Panc1 (cell line): Measurements from ENCODE around the gene WSCD1. TPM values are rescaled to one million over a fixed set of nuclear protein-coding genes. Genes with fewer than 3 reads are reported as not detected.

ENCODE experiments used
- ATAC-seq: fragments of 200-7000 bp; cut with Tn5 transposase; 2 replicates; pipeline ENCODE4 v1.9.1; 2020; ENCODE audit warnings: mild to moderate bottlenecking, moderate library complexity
- BruUV-seq: library from RNA; stranded (reverse); fragments of 400-500 nt; replicated peaks from 2 replicates; lab custom pipeline; 2021; lab: Mats Ljungman, UMichigan
- CTCF ChIA-PET: fragments of 300-600 bp; sonication (Branson Sonifier 250); formaldehyde crosslinking; loops from one replicate; lab custom pipeline; 2022; ENCODE audit warnings: antibody characterized with exemption; lab: Charles Lee
- POLR2A ChIA-PET: fragments of 300-600 bp; sonication (Branson Sonifier 250); formaldehyde crosslinking; loops from one replicate; lab custom pipeline; 2022; ENCODE audit warnings: antibody characterized with exemption; lab: Charles Lee
- DNase-seq: peaks from one replicate; pipeline ENCODE4 v3.0.0-alpha.2; 2010; ENCODE audit warnings: low read depth, low spot score
- H3K27ac ChIP-seq: 2 replicates; pipeline ENCODE4 v1.5.1; 2011; ENCODE audit warnings: mild to moderate bottlenecking, low read length, inconsistent platforms
- H3K27me3 ChIP-seq: fragments of 200-500 bp; sonication (Bioruptor generic); 2 replicates; pipeline ENCODE4 v1.6.0; 2014; ENCODE audit warnings: low read length, inconsistent platforms; ENCODE audit not compliant: control insufficient read depth, insufficient read depth
- H3K36me3 ChIP-seq: fragments of 200-500 bp; sonication (Bioruptor generic); 2 replicates; pipeline ENCODE4 v1.5.1; 2014; ENCODE audit warnings: inconsistent platforms, mild to moderate bottlenecking, low read length, moderate library complexity; ENCODE audit not compliant: control insufficient read depth, insufficient read depth
- H3K4me1 ChIP-seq: 2 replicates; pipeline ENCODE4 v1.5.1; 2011; ENCODE audit warnings: inconsistent platforms, mild to moderate bottlenecking, low read length, moderate library complexity; ENCODE audit not compliant: control insufficient read depth, insufficient read depth
- H3K4me3 ChIP-seq, 2 experiments: 2 replicates each; pipeline ENCODE4 v1.5.1; 2011 to 2012; ENCODE audit warnings: low read depth in 2 of 2, low read length in 2 of 2, mild to moderate bottlenecking in 2 of 2, inconsistent platforms in 1 of 2, moderate library complexity in 1 of 2
- H3K9me3 ChIP-seq: fragments of 200-500 bp; sonication (Bioruptor generic); 2 replicates; pipeline ENCODE4 v1.5.1; 2014; ENCODE audit warnings: low read depth, mild to moderate bottlenecking, inconsistent platforms, low read length, moderate library complexity; ENCODE audit not compliant: control insufficient read depth, insufficient read depth
- POLR2AphosphoS5 ChIP-seq: IDR thresholded peaks from 2 replicates; pipeline ENCODE4 v1.6.1; 2012; ENCODE audit warnings: mild to moderate bottlenecking, low read depth, low read length, moderate library complexity
- SIN3A ChIP-seq: IDR thresholded peaks from 2 replicates; pipeline ENCODE4 v1.6.1; 2012; ENCODE audit warnings: low read depth, mild to moderate bottlenecking, low read length, moderate library complexity, borderline replicate concordance; ENCODE audit not compliant: insufficient read depth
- TCF7L2 ChIP-seq: IDR thresholded peaks from 2 replicates; pipeline ENCODE4 v1.6.1; 2011; ENCODE audit warnings: mild to moderate bottlenecking, low read depth, low read length, inconsistent platforms
- in situ Hi-C: cut with HindIII; loops from 2 replicates; pipeline ENCODE4 v1.10.0; 2016; ENCODE audit warnings: low sequenced_read_pairs, low pct_unique_long_range_greater_than_20kb
- intact Hi-C: fragments of 100-400 bp; cut with micrococcal nuclease; formaldehyde crosslinking; loops from one replicate; pipeline ENCODE4 v1.10.0; 2022; ENCODE audit not compliant: unreplicated experiment
- total RNA-seq: library from RNA; stranded (reverse); gene quantifications from one replicate; pipeline ENCODE4 v1.2.1, GENCODE V29; 2021; ENCODE audit not compliant: unreplicated experiment
- TF ChIP-seq, protein P1 (sequence below): fragments of 450-650 bp; IDR thresholded peaks from 2 replicates; pipeline ENCODE4 v1.5.1; 2017; ENCODE audit warnings: mild to moderate bottlenecking
- TF ChIP-seq, protein P2 (sequence below), 2 experiments: IDR thresholded peaks; 2 replicates each; pipeline ENCODE4 v1.6.1; 2011 to 2012; ENCODE audit warnings: low read depth in 2 of 2, control low read depth in 1 of 2, low read length in 1 of 2, mild to moderate bottlenecking in 1 of 2, moderate library complexity in 1 of 2; ENCODE audit not compliant: insufficient read depth in 1 of 2

The WSCD1 gene
- total RNA-seq, 1 experiment from 2014 or later, result 0.74 TPM

DNA sequence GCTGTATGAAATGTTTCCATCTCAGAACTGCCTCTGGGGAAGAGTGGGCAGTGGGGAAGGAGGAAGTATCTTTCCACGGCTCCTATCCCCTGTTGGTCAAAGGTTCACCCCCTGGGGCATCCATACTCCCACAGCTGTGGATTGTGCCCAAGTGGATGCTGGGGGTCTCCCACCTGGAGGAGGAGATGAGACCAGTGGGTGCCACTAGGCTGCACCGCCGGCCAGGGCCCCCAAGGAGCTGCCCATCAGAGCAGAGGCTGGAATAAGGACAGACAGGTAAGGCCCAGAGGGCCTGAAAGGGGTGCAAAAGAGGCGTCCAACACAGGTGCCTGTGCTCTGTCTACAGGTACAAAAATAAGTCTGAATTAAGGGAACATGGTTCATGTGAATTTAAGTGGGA is 87.5 kb downstream of the WSCD1 start:
- Histone ChIP-seq H3K4me1 (no peaks in the 10 kb centered on the region), H3K4me3 (no peak overlapping the region), H3K27me3 (peaks cover 2% of the 10 kb centered on the region), H3K27ac (no peak overlapping the region), H3K9me3 (no peaks in the 10 kb centered on the region), H3K36me3 (no peaks in the 10 kb centered on the region)
- TF ChIP-seq TCF7L2 (no peak), SIN3A (no peak), POLR2AphosphoS5 (no peak)
- TF ChIP-seq, protein P1, sequence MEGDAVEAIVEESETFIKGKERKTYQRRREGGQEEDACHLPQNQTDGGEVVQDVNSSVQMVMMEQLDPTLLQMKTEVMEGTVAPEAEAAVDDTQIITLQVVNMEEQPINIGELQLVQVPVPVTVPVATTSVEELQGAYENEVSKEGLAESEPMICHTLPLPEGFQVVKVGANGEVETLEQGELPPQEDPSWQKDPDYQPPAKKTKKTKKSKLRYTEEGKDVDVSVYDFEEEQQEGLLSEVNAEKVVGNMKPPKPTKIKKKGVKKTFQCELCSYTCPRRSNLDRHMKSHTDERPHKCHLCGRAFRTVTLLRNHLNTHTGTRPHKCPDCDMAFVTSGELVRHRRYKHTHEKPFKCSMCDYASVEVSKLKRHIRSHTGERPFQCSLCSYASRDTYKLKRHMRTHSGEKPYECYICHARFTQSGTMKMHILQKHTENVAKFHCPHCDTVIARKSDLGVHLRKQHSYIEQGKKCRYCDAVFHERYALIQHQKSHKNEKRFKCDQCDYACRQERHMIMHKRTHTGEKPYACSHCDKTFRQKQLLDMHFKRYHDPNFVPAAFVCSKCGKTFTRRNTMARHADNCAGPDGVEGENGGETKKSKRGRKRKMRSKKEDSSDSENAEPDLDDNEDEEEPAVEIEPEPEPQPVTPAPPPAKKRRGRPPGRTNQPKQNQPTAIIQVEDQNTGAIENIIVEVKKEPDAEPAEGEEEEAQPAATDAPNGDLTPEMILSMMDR, result no peak
- TF ChIP-seq, protein P2, sequence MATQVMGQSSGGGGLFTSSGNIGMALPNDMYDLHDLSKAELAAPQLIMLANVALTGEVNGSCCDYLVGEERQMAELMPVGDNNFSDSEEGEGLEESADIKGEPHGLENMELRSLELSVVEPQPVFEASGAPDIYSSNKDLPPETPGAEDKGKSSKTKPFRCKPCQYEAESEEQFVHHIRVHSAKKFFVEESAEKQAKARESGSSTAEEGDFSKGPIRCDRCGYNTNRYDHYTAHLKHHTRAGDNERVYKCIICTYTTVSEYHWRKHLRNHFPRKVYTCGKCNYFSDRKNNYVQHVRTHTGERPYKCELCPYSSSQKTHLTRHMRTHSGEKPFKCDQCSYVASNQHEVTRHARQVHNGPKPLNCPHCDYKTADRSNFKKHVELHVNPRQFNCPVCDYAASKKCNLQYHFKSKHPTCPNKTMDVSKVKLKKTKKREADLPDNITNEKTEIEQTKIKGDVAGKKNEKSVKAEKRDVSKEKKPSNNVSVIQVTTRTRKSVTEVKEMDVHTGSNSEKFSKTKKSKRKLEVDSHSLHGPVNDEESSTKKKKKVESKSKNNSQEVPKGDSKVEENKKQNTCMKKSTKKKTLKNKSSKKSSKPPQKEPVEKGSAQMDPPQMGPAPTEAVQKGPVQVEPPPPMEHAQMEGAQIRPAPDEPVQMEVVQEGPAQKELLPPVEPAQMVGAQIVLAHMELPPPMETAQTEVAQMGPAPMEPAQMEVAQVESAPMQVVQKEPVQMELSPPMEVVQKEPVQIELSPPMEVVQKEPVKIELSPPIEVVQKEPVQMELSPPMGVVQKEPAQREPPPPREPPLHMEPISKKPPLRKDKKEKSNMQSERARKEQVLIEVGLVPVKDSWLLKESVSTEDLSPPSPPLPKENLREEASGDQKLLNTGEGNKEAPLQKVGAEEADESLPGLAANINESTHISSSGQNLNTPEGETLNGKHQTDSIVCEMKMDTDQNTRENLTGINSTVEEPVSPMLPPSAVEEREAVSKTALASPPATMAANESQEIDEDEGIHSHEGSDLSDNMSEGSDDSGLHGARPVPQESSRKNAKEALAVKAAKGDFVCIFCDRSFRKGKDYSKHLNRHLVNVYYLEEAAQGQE (IDR thresholded peaks at IDR 0.05; ENCODE audit: insufficient read depth in 1 of 2, low read depth in 2 of 2, low read length in 1 of 2), result no peak
- POLR2A ChIA-PET, result no interaction called here
- DNase-seq (no peak), ATAC-seq (no peak)
- BruUV-seq, result no TSS peak
- CTCF ChIA-PET, result no interaction called here
- in situ Hi-C loops, result no loop called here
- intact Hi-C loops, result no loop called here

DNA sequence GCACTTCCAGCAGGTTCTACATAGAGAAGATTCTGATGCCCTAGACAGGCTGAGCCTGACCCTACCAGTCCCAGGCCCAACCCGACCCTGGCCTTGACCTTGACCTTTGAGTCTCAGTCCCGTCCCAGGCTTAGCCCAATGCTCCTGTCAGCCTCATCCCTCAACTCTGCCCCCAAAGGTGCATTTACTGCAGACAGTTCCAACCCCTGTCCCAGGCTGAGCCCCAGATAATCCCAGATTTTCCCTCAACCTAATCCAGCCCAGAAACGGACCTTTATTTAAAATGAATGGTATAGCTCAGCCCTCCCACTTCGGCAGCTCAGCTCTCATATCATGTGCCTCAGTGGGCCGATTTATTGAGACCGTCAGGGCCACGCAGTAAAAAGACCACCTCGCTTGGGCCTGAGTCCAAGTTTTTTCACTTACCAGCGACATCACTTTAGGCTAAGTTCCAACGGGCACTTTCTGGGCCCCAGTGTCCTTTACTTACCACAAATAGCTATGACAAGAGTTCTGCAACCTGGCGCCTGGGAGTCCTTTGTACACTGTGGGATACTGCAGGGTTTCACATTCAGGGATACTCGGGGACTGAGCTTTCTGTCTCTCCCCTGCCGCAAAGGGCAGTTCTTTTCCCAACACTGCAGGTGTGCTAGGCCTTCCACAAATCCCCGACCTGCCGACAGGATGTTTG is 89.5 kb downstream of the WSCD1 start:
- Histone ChIP-seq H3K4me1 (no peaks in the 10 kb centered on the region), H3K27me3 (no peaks in the 10 kb centered on the region), H3K4me3 (no peak overlapping the region), H3K36me3 (no peaks in the 10 kb centered on the region), H3K27ac (no peak overlapping the region), H3K9me3 (no peaks in the 10 kb centered on the region)
- intact Hi-C loops, result no loop called here
- POLR2A ChIA-PET, result no interaction called here
- DNase-seq (no peak), ATAC-seq (no peak)
- TF ChIP-seq, protein P1, result no peak
- TF ChIP-seq POLR2AphosphoS5 (no peak), SIN3A (no peak), TCF7L2 (no peak)
- TF ChIP-seq, protein P2 (IDR thresholded peaks at IDR 0.05; ENCODE audit: insufficient read depth in 1 of 2, low read depth in 2 of 2, low read length in 1 of 2), result no peak
- CTCF ChIA-PET, result no interaction called here
- no TSS peak for BruUV-seq
- in situ Hi-C loops, result no loop called here
